ENCODE measurements around the gene RPL37. TPM values are rescaled to one million over a fixed set of nuclear protein-coding genes. Genes with fewer than 3 reads are reported as not detected.

Gene RPL37
- total RNA-seq, 1 experiment from 2014 or later, result 1,279 TPM

- Histone ChIP-seq H2AFZ (ENCODE audit: low read depth, low read length, poor library complexity, severe bottlenecking) (no peak overlapping the region), H4K20me1 (ENCODE audit: insufficient read depth) (peaks cover 47% of the 10 kb centered on the region; the same call in 1 of the 2 replicates), H3K79me2 (ENCODE audit: insufficient read depth, low read length) (peaks cover 63% of the 10 kb centered on the region), H3K4me3 (replicated peaks in 1 of 2; ENCODE audit: low read depth in 1 of 2, low read length in 2 of 2) (peak overlapping the region; percentile 86 to 100), H3K4me2 (ENCODE audit: low read length) (peak overlapping the region; percentile 68), H3K9me3 (ENCODE audit: control insufficient read depth in 1 of 2, insufficient read depth in 1 of 2, low read depth in 1 of 2, low read length in 2 of 2) (no peaks in the 10 kb centered on the region), H3K9ac (ENCODE audit: low read length) (peak overlapping the region; percentile 97), H3K4me1 (ENCODE audit: control insufficient read depth in 1 of 2, insufficient read depth in 2 of 2, low read length in 2 of 2) (peaks cover 7 to 21% of the 10 kb centered on the region in 2 experiments; a peak in 3 of 4 replicates), H3K27me3 (ENCODE audit: insufficient read depth, low read length) (no peaks in the 10 kb centered on the region), H3K9me2 (ENCODE audit: insufficient read depth) (no peaks in the 10 kb centered on the region), H3K36me3 (ENCODE audit: control insufficient read depth in 1 of 2, insufficient read depth in 2 of 2, low read length in 2 of 2) (peaks cover 47 to 57% of the 10 kb centered on the region in 2 experiments), H3K27ac (ENCODE audit: low read depth, low read length) (peak overlapping the region; percentile 94; the same call in 1 of the 2 replicates)
- BruUV-seq (replicated peaks), result no TSS peak
- TF ChIP-seq SIN3A (IDR thresholded peaks at IDR 0.05; ENCODE audit: low read depth) (no peak), CBX3 (IDR thresholded peaks at IDR 0.05; ENCODE audit: low read depth) (no peak), MAX (IDR thresholded peaks at IDR 0.05) (no peak), SP1 (IDR thresholded peaks at IDR 0.05; ENCODE audit: low read depth) (no peak), ATF3 (IDR thresholded peaks at IDR 0.05) (no peak), ZBTB33 (IDR thresholded peaks at IDR 0.05; ENCODE audit: extremely low read depth, insufficient replicate concordance, low read length) (no peak), CEBPB (IDR thresholded peaks at IDR 0.05; ENCODE audit: low read depth) (no peak), EGR1 (IDR thresholded peaks at IDR 0.05; ENCODE audit: low read depth) (no peak), CTCF (IDR thresholded peaks at IDR 0.05 in 2 of 3, conservative IDR thresholded peaks at IDR 0.05 in 1 of 3; ENCODE audit: borderline replicate concordance in 1 of 3, insufficient read depth in 1 of 3, low read depth in 2 of 3, low read length in 2 of 3) (no peak), ZFX (IDR thresholded peaks at IDR 0.05) (no peak), EZH2phosphoT487 (IDR thresholded peaks at IDR 0.05; ENCODE audit: borderline replicate concordance) (no peak), EZH2 (IDR thresholded peaks at IDR 0.05) (no peak), JUND (IDR thresholded peaks at IDR 0.05) (no peak), FOSL1 (IDR thresholded peaks at IDR 0.05; ENCODE audit: low read depth) (no peak), ZNF274 (IDR thresholded peaks at IDR 0.05; ENCODE audit: low read depth, low read length) (no peak), YY1 (IDR thresholded peaks at IDR 0.05; ENCODE audit: extremely low read depth, insufficient replicate concordance, low read depth, low read length) (no peak), RAD21 (IDR thresholded peaks at IDR 0.05; ENCODE audit: low read depth) (no peak), SRF (IDR thresholded peaks at IDR 0.05; ENCODE audit: low read depth) (no peak)
- ChIA-PET POLR2A (interaction anchor here (1.1 kb wide), 1 partner anchor 9 kb away, joined by 3 read pairs; no protein-coding TSS in a partner anchor), RAD21 (ENCODE audit: low non-redundant PET in 1 of 2, low total read pairs in 2 of 2, uncharacterized antibody in 2 of 2, unreplicated experiment in 2 of 2) (no interaction called here), CTCF (interaction anchor here (0.9 kb wide), 1 partner anchor 35 kb away, joined by 3 read pairs; no protein-coding TSS in a partner anchor)
- intact Hi-C loops (cut with micrococcal nuclease), result no loop called here
- DNase-seq (ENCODE audit: low read depth, low spot score), result no peak
- ATAC-seq, result no peak
Observed at GRCh38 chr5:40833712-40834229, 1.3 kb downstream of the RPL37 start.
